GM10266 (cell line): Measurements from ENCODE around the gene ZG16B.
A peak's percentile ranks its signal among the peaks of the same experiment; 100 is the strongest.

Experiments
- DNase-seq: peaks from one replicate; pipeline ENCODE4 v3.0.0; 2012; ENCODE audit errors: extremely low spot score
- CTCF ChIP-seq: IDR thresholded peaks from 2 replicates; pipeline ENCODE4 v1.5.1; 2012; ENCODE audit warnings: mild to moderate bottlenecking, low read depth; ENCODE audit not compliant: control insufficient read depth, insufficient read depth; ENCODE audit errors: missing control alignments

The ZG16B gene

GRCh38 chr16:2833776-2834175 is 3.7 kb downstream of the ZG16B start:
- TF ChIP-seq CTCF = no peak
- no peak for DNase-seq

GRCh38 chr16:2834968-2835367 is 4.9 kb downstream of the ZG16B start:
- no peak for TF ChIP-seq CTCF
- DNase-seq = no peak

GRCh38 chr16:2835638-2836493 is 5.8 kb downstream of the ZG16B start:
- TF ChIP-seq CTCF = no peak
- DNase-seq = no peak

GRCh38 chr16:2836646-2837508 is 6.8 kb downstream of the ZG16B start:
- DNase-seq = no peak
- no peak for TF ChIP-seq CTCF

GRCh38 chr16:2838928-2839327 is 8.8 kb downstream of the ZG16B start:
- peak; percentile 77 for DNase-seq
- peak; percentile 81 for TF ChIP-seq CTCF

- TF ChIP-seq CTCF = no peak
- DNase-seq = no peak
Observed at GRCh38 chr16:2839650-2840450, 9.7 kb downstream of the ZG16B start.

- no peak for DNase-seq
- TF ChIP-seq CTCF = no peak
Observed at GRCh38 chr16:2840914-2841313, 10.8 kb downstream of the ZG16B start.
